HG03342 (cell line): ENCODE data around the gene DIPK1A.

Experiments used
- ATAC-seq: cut with Tn5 transposase; IDR thresholded peaks from one replicate; pipeline ENCODE4 v1.9.1; 2021; ENCODE audit warnings: mild to moderate bottlenecking, moderate library complexity; ENCODE audit not compliant: unreplicated experiment

DIPK1A gene

DNA sequence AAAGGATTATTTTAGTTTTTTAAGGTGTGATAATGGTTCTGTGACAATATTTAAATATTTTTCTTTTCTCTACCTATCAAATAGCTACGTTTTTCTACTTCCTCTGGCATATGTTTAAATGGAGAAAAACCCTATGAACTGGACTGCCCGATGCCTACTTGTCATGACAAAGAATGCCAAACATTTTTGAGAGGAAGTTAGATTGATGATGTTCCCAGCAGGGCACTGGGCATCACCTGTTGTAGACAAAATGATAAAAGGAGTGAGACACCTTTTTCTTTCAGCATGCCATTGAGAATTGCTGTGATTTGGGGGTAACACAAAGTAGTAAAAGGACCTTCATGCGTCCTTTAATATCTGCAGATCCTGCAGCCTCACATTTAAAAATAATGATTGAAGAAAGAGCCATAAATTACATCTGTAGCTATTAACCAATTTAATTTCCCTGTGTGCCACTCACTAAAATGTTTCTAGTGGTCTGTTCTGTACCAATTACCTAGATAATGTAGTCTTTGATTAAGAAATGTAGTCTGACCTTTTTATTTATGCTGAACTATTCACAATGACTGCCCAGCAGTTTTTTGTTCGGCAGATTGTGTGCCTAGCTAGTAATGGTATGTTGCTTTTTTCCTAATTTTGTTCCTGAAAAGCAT is 81.8 kb downstream of the DIPK1A start:
- ATAC-seq: no peak

DNA sequence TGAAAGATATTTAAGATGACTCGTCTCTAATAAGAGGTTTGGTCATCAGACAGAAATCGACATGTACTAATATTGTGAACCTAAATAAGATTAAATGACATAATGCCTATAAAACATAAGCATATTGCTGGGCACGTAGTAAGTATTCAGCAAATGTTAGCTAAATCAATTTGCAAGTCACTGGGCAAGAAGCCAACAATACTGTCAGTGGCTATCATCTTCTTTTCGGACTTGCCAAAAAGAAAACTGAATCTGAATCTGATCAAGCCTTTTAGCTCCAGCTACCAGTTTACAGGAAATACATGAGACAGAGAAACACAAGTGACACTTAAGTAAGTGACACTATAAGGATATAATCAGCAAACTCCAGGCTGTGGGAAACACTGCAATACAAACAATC is 83.5 kb downstream of the DIPK1A start:
- ATAC-seq: no peak

DNA sequence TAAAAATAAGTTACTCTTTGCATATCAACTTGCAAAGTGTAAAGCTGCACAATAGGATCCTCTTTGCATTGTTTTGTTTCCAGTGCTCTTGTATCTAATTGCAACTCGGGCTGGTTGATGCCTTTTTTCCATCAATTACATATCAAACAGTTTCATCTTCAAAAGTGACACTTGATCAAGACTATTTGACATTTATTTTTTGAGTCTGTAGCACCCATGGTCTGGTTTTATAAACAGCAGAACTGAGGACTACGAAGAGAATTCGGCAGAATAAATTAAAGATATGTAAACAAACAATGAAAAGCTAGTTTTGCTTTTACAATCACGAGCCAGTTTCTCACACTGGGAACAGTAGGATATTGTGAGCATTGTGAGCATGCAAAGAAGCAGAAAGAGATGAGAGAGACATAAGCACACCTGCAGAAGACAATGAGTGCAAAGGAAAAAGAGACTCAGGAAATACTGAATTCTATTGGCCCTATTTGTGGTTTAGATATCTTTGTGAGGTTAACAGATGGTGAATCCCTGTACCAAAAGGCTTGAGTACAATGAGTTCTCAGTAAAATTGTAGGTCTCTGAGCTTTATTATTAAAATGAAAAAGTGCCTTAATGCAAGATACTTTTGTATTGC is 84.1 kb downstream of the DIPK1A start:
- no peak for ATAC-seq

DNA sequence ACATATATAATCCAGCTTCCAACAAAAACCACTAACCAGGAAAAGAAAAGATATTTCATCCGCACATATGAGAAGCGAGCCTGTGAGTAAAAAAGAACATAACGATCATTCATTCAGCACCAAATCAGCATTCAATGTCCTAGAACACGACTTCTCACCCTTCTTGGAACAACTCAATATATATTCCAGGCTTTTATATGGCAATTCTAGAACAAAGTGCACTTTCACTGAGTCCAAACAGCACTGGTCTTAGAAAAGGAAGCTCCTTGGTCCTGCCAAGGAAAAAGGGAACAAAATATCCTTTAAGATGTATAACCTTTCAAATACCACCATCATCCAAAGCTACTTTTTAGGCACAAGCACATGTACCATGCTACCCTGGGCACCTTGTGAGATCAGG is 84.9 kb downstream of the DIPK1A start:
- no peak for ATAC-seq

DNA sequence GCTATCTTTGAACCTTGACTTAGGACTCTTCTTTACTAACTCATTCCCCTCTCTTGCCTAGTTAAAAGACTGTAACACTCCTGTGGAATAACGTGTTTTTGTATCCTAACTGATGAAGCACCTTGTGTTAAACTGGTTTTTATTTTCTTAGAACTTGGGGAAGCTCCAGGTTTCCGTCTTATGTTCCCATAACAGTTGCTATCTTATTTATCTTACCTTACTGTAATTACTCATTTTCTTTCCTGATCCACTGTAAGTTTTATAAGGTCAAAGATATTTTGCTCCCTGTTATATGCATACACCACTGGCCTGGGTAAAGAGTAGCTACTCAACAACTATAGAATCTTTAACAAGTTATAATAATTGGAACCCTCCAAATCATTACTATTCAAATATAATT is 86.3 kb downstream of the DIPK1A start:
- no peak for ATAC-seq

DNA sequence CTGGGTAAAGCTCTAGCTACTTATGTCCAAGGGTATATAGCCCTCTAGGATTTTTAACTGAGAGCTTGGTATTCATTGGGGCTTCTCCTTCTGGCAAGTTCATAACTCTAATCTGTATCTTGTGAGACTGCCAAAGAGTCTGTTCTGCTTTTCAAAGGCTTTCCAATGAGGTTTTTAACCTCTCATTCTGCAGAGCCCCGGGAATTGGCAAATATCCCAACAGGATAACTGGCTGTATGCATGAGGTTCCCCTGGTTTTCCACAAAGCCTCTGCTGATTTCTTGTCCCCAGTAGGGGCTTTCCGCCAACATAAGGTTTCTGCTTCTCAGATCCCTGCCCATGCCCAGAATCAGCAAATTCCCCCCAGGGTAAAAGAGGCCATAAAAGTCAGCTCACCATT is 88.5 kb downstream of the DIPK1A start:
- ATAC-seq: no peak

DNA sequence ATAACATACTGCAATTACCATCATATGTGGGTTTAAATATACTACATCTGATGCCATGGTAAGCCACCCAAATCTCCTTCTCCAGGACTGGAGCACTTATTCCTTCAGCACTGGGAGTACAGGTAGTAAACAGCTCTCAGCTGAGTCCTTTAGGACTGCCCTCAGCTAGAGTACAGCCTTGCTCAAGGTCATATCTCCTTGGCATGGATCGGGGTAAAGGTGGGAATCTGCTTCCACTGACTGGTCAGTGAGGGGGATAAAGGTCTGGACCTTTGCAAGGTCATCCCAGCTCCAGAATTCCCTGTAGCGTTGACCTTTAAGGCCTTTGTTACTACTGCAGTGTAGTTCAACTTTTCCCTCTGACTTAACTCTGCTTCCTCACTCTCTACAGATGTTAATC is 90.7 kb downstream of the DIPK1A start:
- ATAC-seq: no peak

DNA sequence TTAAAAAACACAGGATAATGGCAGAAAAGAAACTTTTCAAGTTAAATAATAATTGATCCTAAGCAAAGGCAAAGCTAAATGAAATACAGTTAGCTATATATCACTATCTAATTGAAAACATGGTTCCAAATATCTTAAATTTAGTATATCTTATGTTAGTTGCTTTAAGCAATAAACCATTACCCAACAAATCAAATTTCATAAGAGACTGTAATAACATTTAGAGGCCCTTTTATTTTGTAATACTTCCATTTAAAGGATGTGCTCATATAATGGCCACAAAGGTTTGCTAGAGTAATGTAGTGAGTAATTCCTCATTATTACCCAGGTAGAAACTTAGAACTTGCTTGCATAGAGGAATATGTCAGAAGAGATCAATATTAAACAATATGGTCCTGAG is 97.1 kb downstream of the DIPK1A start:
- no peak for ATAC-seq

DNA sequence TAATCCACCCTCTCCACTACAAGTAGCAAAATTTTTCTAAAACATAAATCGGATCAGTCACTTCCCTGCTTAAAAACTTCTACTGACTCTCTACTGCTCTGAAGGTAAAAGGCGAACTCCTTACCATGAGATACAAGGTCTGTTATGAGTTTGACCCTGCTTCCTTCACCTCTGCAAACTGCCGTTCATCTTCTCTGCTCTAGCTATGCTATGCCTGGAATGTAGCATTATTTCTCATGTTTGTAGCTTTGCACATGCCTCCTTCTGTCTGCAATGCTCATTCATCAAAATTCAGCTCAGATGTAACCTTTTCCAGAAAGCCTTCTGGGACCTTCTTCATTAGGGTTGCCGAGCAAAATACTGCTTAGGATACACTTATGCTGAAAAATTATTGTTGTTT is 98.7 kb downstream of the DIPK1A start:
- no peak for ATAC-seq

DNA sequence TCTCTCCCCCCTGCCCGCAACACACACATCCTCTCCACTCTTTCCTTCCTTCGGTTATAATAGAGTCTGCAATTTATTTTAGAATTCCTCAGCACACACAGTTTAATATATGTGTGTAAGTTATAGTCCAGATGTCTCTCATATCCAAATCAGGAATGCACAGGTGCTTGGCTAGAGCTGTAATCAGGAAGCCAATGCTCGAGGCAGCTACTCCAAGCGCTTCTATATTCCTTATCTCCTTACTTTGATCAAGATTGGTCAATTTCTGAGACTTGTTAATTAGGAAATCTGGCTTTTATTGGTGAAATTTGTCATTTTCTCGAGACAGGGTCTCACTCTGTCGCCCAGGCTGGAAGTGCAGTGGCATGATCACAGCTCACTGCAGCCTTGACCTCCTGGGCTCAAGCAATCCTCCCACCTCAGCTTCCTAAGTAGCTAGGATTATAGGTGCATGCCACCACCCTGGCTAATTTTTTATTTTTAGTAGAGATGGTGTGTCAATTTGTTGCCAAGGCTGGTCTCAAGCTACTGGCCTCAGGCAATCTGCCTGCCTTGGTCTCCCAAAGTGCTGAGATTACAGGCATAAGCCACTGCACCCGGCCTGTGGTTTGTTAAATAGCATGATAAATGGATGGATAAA is 101.7 kb downstream of the DIPK1A start:
- no peak for ATAC-seq

DNA sequence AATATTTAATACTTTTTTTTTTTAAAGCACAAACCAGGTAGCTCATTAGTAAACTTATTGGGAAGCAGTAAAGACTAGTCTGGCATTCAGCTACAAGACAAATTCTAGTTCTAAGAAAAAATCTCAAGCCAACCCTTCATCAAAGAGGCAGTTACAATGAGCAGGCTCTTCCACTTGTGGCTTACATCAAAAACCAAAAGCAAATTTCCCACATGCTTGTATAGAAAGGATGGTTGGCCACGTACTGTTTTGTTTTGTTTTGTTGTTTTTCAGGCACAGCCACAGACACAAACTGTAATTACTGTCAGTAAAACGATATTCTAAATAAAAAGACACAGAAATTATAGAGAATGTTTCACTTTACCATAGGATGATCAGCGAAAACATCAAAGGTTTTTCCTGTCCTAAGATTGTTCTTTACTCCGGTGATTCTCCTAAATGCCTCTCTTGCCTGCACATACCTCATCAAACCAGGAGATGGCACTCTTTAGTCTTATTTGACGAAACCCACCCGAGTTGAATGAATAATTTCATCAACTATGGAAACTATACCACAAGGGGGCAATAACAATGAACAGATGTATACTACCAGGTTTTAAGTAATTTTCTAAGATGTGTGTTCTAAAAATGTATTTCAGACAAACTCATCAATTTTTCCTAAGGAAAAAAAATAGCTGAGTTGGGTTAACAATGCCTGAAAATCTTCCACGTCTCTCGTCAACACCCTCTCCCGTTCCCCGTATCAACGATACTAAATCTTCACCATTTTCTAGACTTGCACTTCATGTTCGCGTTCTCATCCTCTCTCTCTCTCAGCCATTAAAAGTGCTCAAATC is 102.5 kb downstream of the DIPK1A start:
- ATAC-seq: peak; percentile 61

DNA sequence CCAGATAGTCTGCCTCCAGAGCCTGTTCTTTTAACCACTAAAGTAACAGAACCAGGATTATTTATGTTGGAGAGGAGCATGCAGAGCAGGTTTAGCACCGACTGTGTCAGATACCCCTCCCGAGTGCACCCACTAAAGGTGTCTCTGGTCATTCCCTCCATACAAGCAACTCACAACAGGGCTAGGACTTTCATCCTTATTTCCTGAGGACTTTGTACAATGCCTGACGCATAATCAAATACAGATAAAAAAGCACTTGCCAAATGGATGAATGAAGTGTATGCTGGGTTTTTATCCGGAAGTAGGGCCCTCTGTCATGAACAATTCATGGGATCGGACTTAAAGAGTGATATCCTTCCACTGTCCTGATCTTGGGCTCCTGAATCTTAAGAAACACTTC is 103.4 kb downstream of the DIPK1A start:
- ATAC-seq: no peak

DNA sequence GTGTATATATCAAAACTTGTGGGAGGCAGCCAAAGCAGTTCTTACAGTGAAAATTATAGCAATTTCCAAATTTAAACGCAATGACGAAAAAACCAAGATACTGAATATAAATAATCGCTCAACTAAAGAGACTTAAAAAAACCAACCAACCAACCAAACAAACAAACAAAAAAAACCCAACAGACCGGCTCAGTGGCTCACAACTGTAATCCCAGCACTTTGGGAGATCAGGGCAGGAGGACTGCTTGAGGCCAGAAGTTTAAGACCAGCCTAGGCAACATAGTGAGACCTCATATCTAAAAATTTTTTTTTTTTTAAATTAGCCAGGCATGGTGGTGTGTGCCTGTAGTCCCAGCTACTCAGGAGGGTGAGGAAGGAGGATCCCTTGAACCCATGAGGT is 106.0 kb downstream of the DIPK1A start:
- ATAC-seq: no peak

DNA sequence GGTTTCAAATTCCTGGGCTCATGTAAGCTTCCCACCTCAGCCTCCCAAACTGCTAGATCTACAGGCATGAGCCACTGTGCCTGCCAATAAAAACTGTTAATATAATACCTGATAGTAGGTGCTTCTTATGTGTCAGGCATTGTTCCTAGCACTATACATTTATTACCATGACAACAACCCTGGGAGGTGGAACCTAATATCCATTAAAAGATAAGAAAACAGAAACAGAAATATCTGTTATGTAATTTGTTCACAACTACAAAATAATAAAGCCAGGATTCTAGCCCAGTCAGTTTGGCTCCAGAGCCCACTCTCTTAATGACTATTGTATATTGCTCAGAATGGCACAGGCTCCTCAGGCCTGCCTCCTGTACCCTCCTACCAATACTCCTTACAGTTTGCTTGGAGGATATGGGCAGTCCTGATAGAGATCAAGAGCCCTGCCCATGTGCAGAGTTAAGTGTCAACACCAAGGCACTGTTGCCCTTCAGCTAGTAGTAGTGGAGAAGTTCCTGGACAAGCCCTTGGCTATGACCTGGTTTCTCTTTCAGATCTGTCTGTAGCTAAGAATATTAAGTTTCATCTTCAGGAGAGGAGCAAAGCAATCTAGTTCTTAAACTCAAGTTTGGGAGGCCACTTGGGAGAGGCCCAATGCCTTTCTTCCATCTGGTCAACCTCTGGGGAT is 107.0 kb downstream of the DIPK1A start:
- peak; percentile 37 for ATAC-seq

DNA sequence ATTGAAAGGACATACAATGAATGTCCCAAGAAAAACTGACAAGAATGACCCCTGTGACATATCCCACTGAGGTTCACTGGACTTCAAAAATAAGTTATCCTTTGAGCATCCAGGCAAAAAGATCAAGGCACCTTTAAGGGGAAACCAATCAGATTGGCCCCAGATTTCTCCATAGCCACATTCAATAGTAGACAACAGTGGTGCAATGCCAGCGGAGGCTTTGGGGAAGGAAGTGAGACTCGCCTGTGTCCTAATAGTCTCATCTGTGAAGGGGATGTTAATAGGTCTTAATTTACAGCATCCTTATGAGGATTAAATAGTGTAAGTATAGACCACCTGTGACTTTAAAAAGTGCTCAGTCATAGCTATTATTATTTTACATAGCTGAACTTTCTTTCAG is 108.0 kb downstream of the DIPK1A start:
- no peak for ATAC-seq

DNA sequence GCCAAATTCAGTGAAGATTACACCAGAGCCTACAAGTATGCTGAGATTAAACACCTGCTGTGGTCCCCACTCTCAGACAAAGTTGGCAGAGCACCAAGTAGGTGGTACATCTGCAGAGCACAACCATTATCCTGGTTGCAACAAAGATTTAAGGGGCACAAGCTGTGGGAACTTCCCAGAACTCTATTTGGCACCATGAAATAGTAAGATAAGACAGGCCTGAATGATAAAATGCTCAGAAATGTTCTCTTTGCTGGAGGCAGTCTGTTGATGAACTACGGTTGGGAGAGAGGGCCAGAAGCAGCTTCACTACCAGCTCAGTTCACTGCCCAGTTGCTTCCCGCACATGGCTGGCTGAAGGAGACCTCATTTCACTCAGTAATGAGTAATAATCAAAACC is 109.5 kb downstream of the DIPK1A start:
- ATAC-seq: no peak

DNA sequence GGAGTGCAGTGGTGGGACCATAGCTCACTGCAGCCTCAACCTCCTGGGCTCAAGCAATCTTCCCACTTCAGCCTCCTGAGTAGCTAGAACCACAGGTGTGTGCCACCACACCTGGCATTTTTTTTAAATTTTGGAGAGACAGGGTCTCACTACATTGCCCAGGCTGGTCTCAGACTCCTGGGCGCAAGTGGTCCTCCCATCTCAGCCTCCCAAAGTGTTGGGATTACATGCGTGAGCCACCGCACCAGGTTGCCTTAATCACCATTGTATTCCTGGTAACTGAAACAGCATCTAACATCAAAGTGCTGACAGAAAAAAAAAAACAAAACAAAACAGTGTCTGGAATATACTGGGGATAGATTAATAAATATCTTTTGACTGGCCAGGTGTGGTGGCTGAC is 111.2 kb downstream of the DIPK1A start:
- ATAC-seq: no peak

DNA sequence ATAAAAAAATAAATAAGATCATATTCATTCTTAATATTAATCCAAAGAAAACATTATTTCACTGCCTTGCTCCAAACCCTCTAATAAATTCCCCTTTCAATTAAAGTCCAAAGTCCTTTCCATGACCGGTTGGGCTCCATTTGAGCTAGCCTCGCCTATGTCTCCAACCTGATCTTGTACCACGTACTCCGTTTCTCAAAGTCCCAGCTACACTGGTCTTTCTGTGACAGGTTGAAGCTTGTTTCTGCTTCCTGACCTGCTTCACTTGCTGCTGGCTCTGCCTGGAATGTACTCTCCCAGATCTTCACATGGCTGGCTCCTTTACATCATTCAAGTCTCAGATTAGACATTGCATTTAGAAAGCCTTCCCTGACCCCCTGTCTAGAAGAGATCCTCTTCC is 113.1 kb downstream of the DIPK1A start:
- no peak for ATAC-seq

DNA sequence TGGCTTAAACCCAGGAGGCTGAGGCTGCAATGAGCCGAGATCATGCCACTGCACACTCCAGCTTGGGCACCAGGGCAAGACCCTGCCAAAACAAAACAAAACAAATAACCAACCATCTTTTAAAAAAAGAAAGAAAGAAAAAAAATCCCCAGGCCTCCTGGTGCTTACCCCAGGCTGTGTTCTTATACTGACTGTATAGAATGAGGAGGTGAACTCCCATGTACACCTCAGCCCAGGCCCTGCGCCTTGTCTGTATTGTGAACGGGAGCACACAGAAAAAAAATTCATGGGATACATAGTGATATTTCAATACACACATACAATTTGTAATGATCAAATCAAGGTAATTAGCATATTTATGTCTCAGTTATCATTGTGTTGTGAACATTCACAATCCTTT is 115.4 kb downstream of the DIPK1A start:
- ATAC-seq: no peak

DNA sequence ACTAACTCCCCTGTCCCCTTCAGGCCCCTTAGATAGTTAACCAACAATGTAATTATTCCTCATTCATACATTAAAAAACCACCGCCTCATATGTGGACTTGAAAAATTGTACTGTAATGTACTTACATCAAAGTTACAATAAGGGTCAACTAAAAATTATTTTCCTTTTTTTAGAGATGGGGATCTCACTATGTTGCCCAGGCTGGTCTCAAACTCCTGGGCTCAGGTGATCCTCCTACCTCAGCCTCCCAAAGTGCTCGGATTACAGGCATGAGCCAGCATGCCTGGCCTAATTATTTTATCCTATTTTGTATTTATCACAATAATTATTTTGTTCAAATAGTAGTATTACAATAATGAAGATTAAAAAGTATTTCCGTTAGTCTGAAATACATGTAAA is 116.8 kb downstream of the DIPK1A start:
- ATAC-seq: no peak
